H1 (cell line): Measurements from ENCODE around the gene LLGL2. TPM values are rescaled to one million over a fixed set of nuclear protein-coding genes. Genes with fewer than 3 reads are reported as not detected.

Source experiments
- CTCF ChIA-PET: fragments of 300-600 bp; sonication (Branson Sonifier 250); formaldehyde crosslinking; loops from one replicate; lab custom pipeline; 2021; ENCODE audit not compliant: partially characterized antibody; lab: Charles Lee
- POLR2A ChIA-PET: fragments of 300-600 bp; sonication (Branson Sonifier 250); formaldehyde crosslinking; loops from one replicate; lab custom pipeline; 2021; ENCODE audit warnings: inconsistent platforms; ENCODE audit not compliant: partially characterized antibody; lab: Charles Lee
- DNase-seq, 2 experiments: peaks; one replicate each; pipeline versions ENCODE4 v3.0.0 to v3.0.0-alpha.2; 2010 to 2022; ENCODE audit warnings: low spot score in 2 of 2, low read depth in 1 of 2, mixed read lengths in 1 of 2
- FAIRE-seq: peaks from 2 replicates; lab custom pipeline; 2011; peaks lifted over from hg19 to GRCh38; lab: Jason Lieb, UNC
- H2AFZ ChIP-seq: 2 replicates; pipeline ENCODE4 v1.8.1; 2012; ENCODE audit warnings: low read length, inconsistent platforms
- H2AK5ac ChIP-seq: 2 replicates; pipeline ENCODE4 v1.6.1; 2013; ENCODE audit warnings: low read depth, low read length
- H2BK120ac ChIP-seq: replicated peaks from 2 replicates; pipeline ENCODE3; 2013; ENCODE audit warnings: low read depth, low read length, inconsistent platforms
- H2BK12ac ChIP-seq: 2 replicates; pipeline ENCODE4 v1.6.1; 2013; ENCODE audit warnings: low read depth, low read length
- H2BK15ac ChIP-seq: 2 replicates; pipeline ENCODE4 v1.6.1; 2013; ENCODE audit warnings: low read length
- H2BK20ac ChIP-seq: 2 replicates; pipeline ENCODE4 v1.6.1; 2013; ENCODE audit warnings: low read length
- H2BK5ac ChIP-seq: 2 replicates; pipeline ENCODE4 v1.6.1; 2013; ENCODE audit warnings: low read depth, low read length
- H3K14ac ChIP-seq: 2 replicates; pipeline ENCODE4 v1.6.1; 2013; ENCODE audit warnings: inconsistent platforms; ENCODE audit not compliant: insufficient read length
- H3K18ac ChIP-seq: 2 replicates; pipeline ENCODE4 v1.6.1; 2013; ENCODE audit warnings: low read length; ENCODE audit errors: extremely low read depth
- H3K23ac ChIP-seq: 2 replicates; pipeline ENCODE4 v1.6.1; 2013; ENCODE audit warnings: inconsistent platforms; ENCODE audit not compliant: insufficient read length
- H3K23me2 ChIP-seq: 2 replicates; pipeline ENCODE4 v1.6.1; 2013; ENCODE audit warnings: low read depth, low read length
- H3K27ac ChIP-seq: 2 replicates; pipeline ENCODE4 v1.6.1; 2011; ENCODE audit warnings: low read depth, low read length, inconsistent platforms
- H3K27me3 ChIP-seq, 4 experiments: replicated peaks in 1 of 4; 1 replicate in 1 of 4; 2 replicates in 3 of 4; pipeline versions ENCODE4 v1.6.1 to v1.8.1; 2011 to 2013; ENCODE audit warnings: low read length in 3 of 4, mild to moderate bottlenecking in 3 of 4, inconsistent platforms in 2 of 4, mixed read lengths in 2 of 4, moderate library complexity in 1 of 4; ENCODE audit not compliant: control insufficient read depth in 3 of 4, insufficient read depth in 3 of 4; ENCODE audit errors: extremely low read depth in 1 of 4
- H3K36me3 ChIP-seq, 4 experiments: 2 replicates each; pipeline versions ENCODE4 v1.6.1 to v1.8.1; 2011 to 2013; ENCODE audit warnings: mild to moderate bottlenecking in 4 of 4, low read length in 3 of 4, moderate library complexity in 2 of 4, control low read depth in 1 of 4, inconsistent platforms in 1 of 4; ENCODE audit not compliant: insufficient read depth in 4 of 4, control insufficient read depth in 2 of 4
- H3K4ac ChIP-seq: replicated peaks from 2 replicates; pipeline ENCODE3; 2013; ENCODE audit warnings: low read length, low read depth, mixed read lengths, inconsistent platforms; ENCODE audit not compliant: insufficient read length
- H3K4me1 ChIP-seq, 4 experiments: replicated peaks in 1 of 4; 1 replicate in 1 of 4; 2 replicates in 3 of 4; pipeline versions ENCODE4 v1.6.1 to v1.8.1; 2011 to 2013; ENCODE audit warnings: low read length in 3 of 4, inconsistent platforms in 2 of 4, mixed read lengths in 1 of 4; ENCODE audit not compliant: insufficient read depth in 4 of 4, control insufficient read depth in 3 of 4
- H3K4me2 ChIP-seq, 2 experiments: 2 replicates each; pipeline versions ENCODE4 v1.6.1 to v1.8.1; 2011 to 2013; ENCODE audit warnings: low read depth in 2 of 2, low read length in 2 of 2, control low read depth in 1 of 2, inconsistent platforms in 1 of 2, mild to moderate bottlenecking in 1 of 2; ENCODE audit not compliant: insufficient read depth in 1 of 2
- H3K4me3 ChIP-seq, 4 experiments: fragments of 200-600, 300-600 bp in 1 of 4; sonication (generic), shearing (Covaris generic), sonication (Bioruptor Twin) in 1 of 4; 2 replicates each; pipeline versions ENCODE4 v1.5.1 to v1.8.1; 2011 to 2016; ENCODE audit warnings: low read length in 4 of 4, low read depth in 3 of 4, control low read depth in 2 of 4, inconsistent platforms in 2 of 4, mild to moderate bottlenecking in 2 of 4, mixed read lengths in 1 of 4, moderate library complexity in 1 of 4; ENCODE audit not compliant: insufficient read depth in 2 of 4; ENCODE audit errors: extremely low read depth in 1 of 4
- H3K56ac ChIP-seq: replicated peaks from 2 replicates; pipeline ENCODE3; 2013; ENCODE audit warnings: low read depth, mild to moderate bottlenecking, mixed read lengths, low read length, inconsistent platforms; ENCODE audit not compliant: insufficient read length
- H3K79me1 ChIP-seq: 2 replicates; pipeline ENCODE4 v1.6.1; 2013; ENCODE audit warnings: low read depth, low read length, control low read depth
- H3K79me2 ChIP-seq, 2 experiments: 2 replicates each; pipeline versions ENCODE4 v1.6.1 to v1.8.1; 2012 to 2013; ENCODE audit warnings: low read length in 2 of 2, mild to moderate bottlenecking in 2 of 2, inconsistent platforms in 1 of 2; ENCODE audit not compliant: insufficient read depth in 2 of 2, control insufficient read depth in 1 of 2
- H3K9ac ChIP-seq, 4 experiments: replicated peaks in 1 of 4; 1 replicate in 1 of 4; 2 replicates in 3 of 4; pipeline versions ENCODE4 v1.6.1 to v1.8.1; 2011 to 2013; ENCODE audit warnings: low read depth in 3 of 4, low read length in 3 of 4, control low read depth in 2 of 4, mild to moderate bottlenecking in 2 of 4, moderate library complexity in 2 of 4, inconsistent platforms in 1 of 4; ENCODE audit errors: extremely low read depth in 1 of 4
- H3K9me3 ChIP-seq, 2 experiments: 2 replicates each; pipeline versions ENCODE4 v1.6.1 to v1.8.1; 2012 to 2013; ENCODE audit warnings: mild to moderate bottlenecking in 2 of 2, moderate library complexity in 2 of 2, control low read depth in 1 of 2, inconsistent platforms in 1 of 2, low read depth in 1 of 2, low read length in 1 of 2, mixed read lengths in 1 of 2; ENCODE audit not compliant: insufficient read depth in 2 of 2
- H4K20me1 ChIP-seq, 2 experiments: replicated peaks in 1 of 2; 2 replicates each; pipeline versions ENCODE3 to v1.8.1; 2011 to 2013; ENCODE audit warnings: inconsistent platforms in 2 of 2, low read length in 2 of 2, mild to moderate bottlenecking in 1 of 2; ENCODE audit not compliant: insufficient read depth in 2 of 2, control insufficient read depth in 1 of 2
- H4K5ac ChIP-seq: 2 replicates; pipeline ENCODE4 v1.6.1; 2013; ENCODE audit warnings: low read length, low read depth, mixed read lengths, inconsistent platforms; ENCODE audit not compliant: insufficient read length
- H4K8ac ChIP-seq: 2 replicates; pipeline ENCODE4 v1.8.0; 2013; ENCODE audit warnings: mild to moderate bottlenecking, moderate library complexity, low read length, inconsistent platforms; ENCODE audit not compliant: insufficient read depth; ENCODE audit errors: extremely low read depth
- H4K91ac ChIP-seq: replicated peaks from 2 replicates; pipeline ENCODE3; 2013; ENCODE audit warnings: low read length, mixed read lengths, inconsistent platforms; ENCODE audit not compliant: insufficient read length
- KDM5A ChIP-seq: fragments of 200-600 bp; IDR thresholded peaks from 2 replicates; pipeline ENCODE4 v1.7.1; 2012; ENCODE audit warnings: mild to moderate bottlenecking, low read length, inconsistent platforms, mixed read lengths
- RFX5 ChIP-seq: IDR thresholded peaks from 2 replicates; pipeline ENCODE4 v1.6.1; 2011; ENCODE audit warnings: low read depth, low read length, improper control_type of control experiment, borderline replicate concordance
- RNF2 ChIP-seq: fragments of 200-900, 300-1000 bp; sonication (generic); IDR thresholded peaks from 2 replicates; pipeline ENCODE4 v1.7.1; 2016; ENCODE audit warnings: borderline replicate concordance, low read depth, mild to moderate bottlenecking, antibody characterized with exemption, low read length; ENCODE audit not compliant: poor library complexity, severe bottlenecking; ENCODE audit errors: missing control alignments
- SIRT6 ChIP-seq: IDR thresholded peaks from one replicate; pipeline ENCODE4 v1.7.1; 2012; ENCODE audit warnings: low read length, inconsistent platforms
- YY1 ChIP-seq: IDR thresholded peaks from 2 replicates; pipeline ENCODE4 v1.6.1; 2011; ENCODE audit warnings: low read depth, mild to moderate bottlenecking, low read length
- WGBS, 2 experiments: shearing (Covaris generic) in 1 of 2; methylation state at CpG; one replicate each; pipeline versions ENCODE4 v1.1.6 to v1.1.7; 2013 to 2015; ENCODE audit warnings: low lambda C conversion rate in 2 of 2, mixed read lengths in 2 of 2, inconsistent platforms in 1 of 2, low coverage in 1 of 2, missing lambda C conversion rate in 1 of 2; ENCODE audit not compliant: insufficient replicate concordance in 2 of 2, insufficient coverage in 1 of 2, insufficient read length in 1 of 2; ENCODE audit errors: extremely low coverage in 1 of 2, missing lambda C conversion rate in 1 of 2; 5-methylcytosine and 5-hydroxymethylcytosine counted together
- polyA plus RNA-seq, 7 experiments: library from polyadenylated mRNA; depleted of rRNA in 3 of 7; stranded (reverse) in 5 of 7; unstranded in 2 of 7; fragments of >200 nt in 5 of 7; fragments of 200-250 nt in 2 of 7; gene quantifications; 1 replicate in 5 of 7; 2 replicates in 1 of 7; 4 replicates in 1 of 7; pipeline versions ENCODE4 v1.2.1 to v1.2.3, GENCODE V29; 2011 to 2013; ENCODE audit warnings: missing spikeins in 2 of 7, mixed read lengths in 2 of 7
- total RNA-seq: library from RNA; stranded (reverse); fragmentation: NEBNext Ultra II Directional; extraction: Animal tissue kit (Norgen Biotek cat#: 25700); gene quantifications from 2 replicates; pipeline ENCODE4 v1.2.1, GENCODE V29; 2021

Gene LLGL2
- total and polyA plus RNA-seq, 2 of the 8 experiments (the other 6 are each of a cell fraction or from before 2014, with no cell fraction given): 64.5 to 77.1 TPM

DNA sequence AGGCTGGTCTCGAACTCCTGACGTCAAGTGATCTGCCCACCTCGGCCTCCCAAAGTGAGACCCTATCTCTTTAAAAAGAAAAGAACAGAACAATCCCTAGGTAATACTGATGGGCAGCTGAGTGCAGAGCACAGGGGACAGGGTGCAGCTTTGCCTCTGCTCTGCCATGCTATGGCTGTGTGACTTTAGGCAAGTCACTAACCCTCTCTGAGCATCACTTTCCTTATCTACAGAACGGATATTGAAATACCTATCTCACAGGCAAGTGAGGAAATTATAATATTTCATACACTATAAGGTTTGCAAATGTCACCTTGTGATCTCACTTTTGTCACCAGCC, 14.3 kb upstream of the LLGL2 start:
- no peak overlapping the region for H4K91ac ChIP-seq
- no peak overlapping the region for H3K4me3 ChIP-seq
- H3K27ac ChIP-seq: no peak overlapping the region
- H3K4ac ChIP-seq: no peak overlapping the region
- no peak overlapping the region for H3K18ac ChIP-seq
- no peak overlapping the region for H2BK5ac ChIP-seq
- POLR2A ChIA-PET: interaction anchor here (0.6 to 4.5 kb wide), 2 partner anchors 11 to 237 kb away, joined by 3 to 35 read pairs; no protein-coding TSS in a partner anchor
- H2BK15ac ChIP-seq: no peak overlapping the region
- H3K23me2 ChIP-seq: peaks cover 12% of the 10 kb centered on the region
- no peak overlapping the region for H3K4me2 ChIP-seq
- peaks cover 0 to 8% (median 3%) of the 10 kb centered on the region in 4 experiments; a peak in 2 of 8 replicates for H3K36me3 ChIP-seq
- no peak overlapping the region for H2BK20ac ChIP-seq
- no peaks in the 10 kb centered on the region for H3K27me3 ChIP-seq
- no peak overlapping the region for H2AFZ ChIP-seq
- FAIRE-seq (no peak), DNase-seq (no peak)
- peaks cover 2 to 31% of the 10 kb centered on the region in 2 experiments for H4K20me1 ChIP-seq
- H2BK12ac ChIP-seq: no peak overlapping the region
- 97% methylated on average over 4 of the region's 4 CpGs; no CpG with 5 or more reads in 1 of the 2 experiments for WGBS, 2 experiments
- no peak overlapping the region for H3K23ac ChIP-seq
- CTCF ChIA-PET: interaction anchor here (1.5 to 3.9 kb wide), 3 partner anchors 7 to 87 kb away, joined by 3 to 31 read pairs (median 5); no protein-coding TSS in a partner anchor
- TF ChIP-seq SIRT6 (no peak), YY1 (no peak), RNF2 (no peak), RFX5 (no peak), KDM5A (no peak)
- no peak overlapping the region for H3K56ac ChIP-seq
- no peak overlapping the region for H3K14ac ChIP-seq
- no peak overlapping the region for H2BK120ac ChIP-seq
- no peak overlapping the region for H4K5ac ChIP-seq
- H4K8ac ChIP-seq: no peak overlapping the region
- H3K9me3 ChIP-seq: no peaks in the 10 kb centered on the region
- no peak overlapping the region for H2AK5ac ChIP-seq
- peaks cover 0 to 11% (median 3%) of the 10 kb centered on the region in 4 experiments; a peak in 4 of 7 replicates for H3K4me1 ChIP-seq
- H3K9ac ChIP-seq: no peak overlapping the region
- H3K79me2 ChIP-seq: peaks cover 0 to 16% of the 10 kb centered on the region in 2 experiments; a peak in 1 of 4 replicates
- peaks cover 3% of the 10 kb centered on the region for H3K79me1 ChIP-seq
